GM19467 (cell line): ENCODE data around the gene SNX24.

Experiments used
- ATAC-seq: cut with Tn5 transposase; IDR thresholded peaks from one replicate; pipeline ENCODE4 v1.9.1; 2021; ENCODE audit warnings: mild to moderate bottlenecking, moderate library complexity; ENCODE audit not compliant: unreplicated experiment

Gene SNX24

DNA sequence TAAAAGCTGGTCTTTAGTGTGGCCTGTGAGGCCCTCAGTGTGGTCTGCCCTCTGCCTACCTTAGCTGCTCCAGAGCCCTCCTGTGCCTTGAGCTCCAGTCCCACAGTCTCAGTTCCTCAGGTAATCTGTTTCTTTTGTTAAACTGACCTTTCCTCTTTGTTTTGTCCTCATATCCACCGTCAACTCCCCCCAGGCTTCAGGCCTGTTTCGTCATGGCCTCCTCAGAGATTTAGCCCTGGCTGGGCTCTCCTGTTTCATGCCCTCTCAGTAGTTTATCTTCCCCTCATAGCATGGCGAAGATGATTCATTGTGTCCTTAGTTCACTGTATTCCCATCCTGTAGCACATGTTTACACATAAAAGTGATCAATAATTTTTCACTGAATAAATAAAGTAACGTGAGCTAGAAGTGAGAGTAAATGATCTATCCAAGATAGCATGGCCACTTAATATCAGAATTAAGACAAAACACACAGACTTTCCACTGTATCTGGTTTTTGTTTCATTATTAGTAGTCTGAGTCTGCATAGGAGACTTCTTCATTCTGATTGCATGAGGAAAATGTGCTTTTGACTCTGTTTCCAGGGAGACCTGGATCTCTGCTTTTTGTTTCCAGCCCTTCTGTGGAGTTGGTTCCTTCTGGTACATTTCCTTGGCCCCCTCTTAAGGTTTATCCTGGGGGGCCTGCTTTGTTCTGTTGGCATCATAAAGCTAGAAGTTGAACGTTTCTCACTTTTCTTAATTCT lies 70.5 kb downstream of the SNX24 start:
- ATAC-seq: peak; percentile 89

DNA sequence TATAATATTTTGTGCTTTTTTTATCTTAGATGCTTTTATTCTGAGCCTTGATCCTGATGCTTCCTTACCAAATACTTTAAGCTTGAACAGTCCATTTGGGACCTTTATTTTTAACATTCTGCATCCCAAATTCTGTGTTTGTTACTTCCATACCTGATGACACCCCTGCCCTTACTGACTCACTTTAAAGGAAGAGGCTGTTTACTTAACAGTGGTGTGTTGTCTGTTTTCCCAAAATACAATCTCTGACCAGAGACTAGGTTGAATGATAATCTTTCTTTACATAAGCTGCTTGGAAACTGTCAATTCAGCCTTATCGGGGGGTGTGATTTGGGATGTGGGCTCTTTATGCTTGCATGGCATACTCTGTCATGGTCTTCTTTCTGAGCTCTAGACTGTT lies 71.1 kb downstream of the SNX24 start:
- no peak for ATAC-seq

DNA sequence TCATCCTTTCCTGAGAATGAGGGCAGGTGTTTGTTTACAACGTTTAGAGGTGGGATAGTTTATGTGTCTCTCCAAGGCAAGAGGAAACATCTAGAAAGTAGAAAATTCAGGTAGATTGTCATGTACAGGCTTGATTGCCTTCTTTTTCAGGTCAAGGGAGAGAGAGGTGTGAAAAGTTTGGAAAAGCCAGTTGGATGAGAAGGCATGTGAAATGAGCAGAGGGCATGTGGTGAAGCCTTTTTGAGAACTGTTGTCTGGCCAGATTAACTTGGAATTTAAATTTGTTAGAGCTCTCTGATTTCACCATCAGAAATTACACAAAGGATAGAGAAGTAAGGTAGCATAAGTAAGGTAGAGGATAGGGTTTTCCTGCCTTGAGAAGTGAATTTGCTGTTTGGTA lies 74.6 kb downstream of the SNX24 start:
- no peak for ATAC-seq

- no peak for ATAC-seq
These were observed 76.4 kb downstream of the SNX24 start for GRCh38 chr5:122921826-122922225.

DNA sequence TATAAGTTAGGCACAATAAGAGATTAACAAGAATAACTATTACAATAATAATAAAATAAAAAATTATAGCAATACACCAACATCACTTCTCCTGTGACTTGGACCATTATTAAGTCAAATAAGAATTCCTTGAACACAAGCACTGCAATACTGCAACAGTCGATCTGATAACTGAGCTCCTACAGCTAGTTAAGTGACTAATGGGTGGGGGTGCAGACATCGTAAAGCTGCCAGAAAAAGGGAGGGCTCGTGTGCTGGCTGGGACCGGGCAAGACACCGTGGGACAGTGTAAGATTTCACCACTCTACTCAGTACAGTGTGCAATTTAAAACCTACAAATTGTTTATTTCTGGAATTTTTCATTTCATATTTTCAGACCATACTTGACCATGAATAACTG lies 78.8 kb downstream of the SNX24 start:
- ATAC-seq: no peak

DNA sequence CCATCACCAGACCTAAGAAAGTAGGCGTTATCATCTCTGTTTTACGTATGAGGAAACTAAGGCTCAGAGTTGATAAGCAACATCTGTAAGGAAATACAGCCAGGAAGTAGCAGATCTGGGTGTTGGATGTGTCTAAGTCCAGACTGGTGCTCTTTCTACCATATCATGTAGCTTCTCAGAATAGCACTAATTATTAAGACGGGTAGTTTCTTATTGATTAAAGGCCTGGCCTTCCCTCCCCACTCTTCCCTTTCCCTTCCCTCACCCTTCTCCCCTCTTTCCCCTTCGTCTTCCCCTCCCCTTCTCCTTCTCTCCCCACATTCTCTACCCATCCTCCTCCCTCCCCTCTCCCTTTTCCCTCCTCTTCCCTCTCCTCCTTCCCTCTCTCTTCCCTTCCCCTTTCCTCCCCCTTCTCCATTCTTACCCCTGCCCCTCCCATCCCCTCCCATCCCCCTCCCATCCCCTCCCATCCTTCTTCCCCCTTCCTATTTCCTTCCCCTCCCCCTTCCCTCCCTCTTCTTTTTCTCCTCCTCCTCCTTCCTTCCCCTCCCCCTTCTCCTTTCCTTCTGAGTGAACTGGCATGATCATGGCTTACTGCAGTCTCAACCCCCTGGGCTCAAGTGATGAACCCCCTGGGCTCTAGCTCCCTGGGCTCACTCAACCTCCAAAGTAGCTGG lies 79.4 kb downstream of the SNX24 start:
- ATAC-seq: no peak

DNA sequence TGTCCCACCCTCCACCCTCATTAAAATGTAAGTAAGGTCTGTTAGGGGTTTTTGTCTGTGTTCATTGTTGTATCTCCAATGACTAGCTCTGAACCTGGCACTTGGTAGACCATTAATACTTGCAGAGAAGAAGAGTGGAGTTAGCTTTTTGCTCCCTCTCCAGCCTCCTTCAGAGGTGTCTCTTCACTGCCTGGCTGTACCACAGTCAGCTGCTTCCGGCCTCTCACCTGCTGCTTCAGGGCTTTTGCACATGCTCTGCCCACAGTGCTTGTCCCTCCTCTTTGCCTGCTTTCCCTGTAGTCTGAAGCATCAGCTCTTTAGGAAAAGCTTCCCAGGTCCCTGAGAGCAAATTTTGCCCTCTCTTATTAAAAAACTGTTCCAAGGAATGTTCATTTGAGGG lies 83.6 kb downstream of the SNX24 start:
- ATAC-seq: no peak

DNA sequence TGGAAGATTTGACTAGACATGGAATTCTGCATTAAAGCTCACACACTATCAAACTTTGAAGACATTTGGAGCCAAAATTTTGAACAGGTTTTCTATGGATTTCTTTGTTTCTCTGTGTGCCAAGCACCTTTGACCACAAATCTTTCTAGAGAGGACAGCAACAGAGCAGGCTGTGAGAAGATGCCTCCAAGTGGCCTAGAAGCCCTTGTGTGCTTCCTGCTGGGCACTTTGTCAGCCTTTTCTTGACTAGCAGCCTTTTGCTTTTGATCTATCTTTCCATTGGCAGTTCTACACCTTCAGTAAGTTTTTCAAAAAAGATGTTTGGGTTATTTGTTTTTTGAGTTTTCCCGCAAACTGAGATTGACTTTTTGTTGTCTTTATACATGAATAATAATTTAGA lies 84.6 kb downstream of the SNX24 start:
- ATAC-seq: no peak

DNA sequence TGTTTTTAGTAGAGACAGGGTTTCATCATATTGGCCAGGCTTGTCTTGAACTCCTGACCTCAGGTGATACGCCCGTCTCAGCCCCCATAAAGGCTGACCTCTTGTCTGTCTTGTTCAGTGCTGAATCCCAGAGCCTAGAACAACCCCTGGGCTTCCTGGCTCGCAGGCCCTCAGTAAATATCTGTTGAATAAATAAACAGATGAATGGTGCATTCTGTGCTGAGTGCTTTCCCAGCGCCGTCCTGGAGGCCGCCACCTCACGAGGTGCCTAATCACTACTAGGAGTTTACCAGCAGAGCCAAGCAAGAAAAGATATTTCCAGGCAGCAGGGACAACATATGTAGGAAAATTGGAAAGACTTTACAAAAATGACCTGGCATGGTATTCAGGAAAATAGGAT lies 88.5 kb downstream of the SNX24 start:
- ATAC-seq: no peak

DNA sequence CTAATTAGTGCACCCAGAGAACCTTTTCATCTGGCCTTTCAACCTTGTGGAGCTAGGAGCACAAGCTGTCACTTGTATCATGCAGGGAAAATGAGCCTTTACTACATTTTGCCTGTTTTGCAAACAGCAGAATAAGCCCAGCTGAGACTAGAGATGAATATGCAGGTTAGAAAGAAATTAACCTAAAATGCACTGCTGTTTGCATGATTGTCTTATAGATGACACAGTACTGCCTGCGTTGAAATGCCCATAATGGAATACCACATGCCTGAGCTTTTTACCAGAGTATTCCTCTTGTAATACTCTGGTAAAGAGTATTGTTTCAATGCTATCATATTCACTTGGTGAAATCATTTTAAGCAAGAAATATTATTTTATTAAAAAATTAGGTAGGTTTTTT lies 90.7 kb downstream of the SNX24 start:
- ATAC-seq: no peak

- no peak for ATAC-seq
These were observed 92.5 kb downstream of the SNX24 start for GRCh38 chr5:122937914-122938313.

GRCh38 chr5:122940890-122941289 lies 95.5 kb downstream of the SNX24 start:
- no peak for ATAC-seq

DNA sequence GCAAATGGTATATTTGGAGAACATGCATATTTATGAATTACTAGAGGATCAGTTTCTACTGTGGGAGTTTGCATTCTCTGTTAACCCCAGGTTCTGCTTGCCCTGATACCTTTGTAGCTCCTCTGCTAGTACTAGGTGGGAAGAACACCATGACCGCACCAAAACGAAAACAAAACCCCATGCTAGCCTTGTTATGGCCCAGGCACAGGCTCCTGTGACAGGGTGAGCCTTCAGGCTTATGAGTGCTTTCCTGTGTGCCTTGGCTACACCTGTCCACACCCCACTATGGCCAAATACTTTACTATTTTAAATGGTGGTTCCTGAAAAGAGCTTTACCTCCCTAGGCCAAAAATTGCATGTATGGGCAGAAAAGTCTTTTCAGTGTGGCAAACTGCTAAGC lies 96.3 kb downstream of the SNX24 start:
- ATAC-seq: no peak

DNA sequence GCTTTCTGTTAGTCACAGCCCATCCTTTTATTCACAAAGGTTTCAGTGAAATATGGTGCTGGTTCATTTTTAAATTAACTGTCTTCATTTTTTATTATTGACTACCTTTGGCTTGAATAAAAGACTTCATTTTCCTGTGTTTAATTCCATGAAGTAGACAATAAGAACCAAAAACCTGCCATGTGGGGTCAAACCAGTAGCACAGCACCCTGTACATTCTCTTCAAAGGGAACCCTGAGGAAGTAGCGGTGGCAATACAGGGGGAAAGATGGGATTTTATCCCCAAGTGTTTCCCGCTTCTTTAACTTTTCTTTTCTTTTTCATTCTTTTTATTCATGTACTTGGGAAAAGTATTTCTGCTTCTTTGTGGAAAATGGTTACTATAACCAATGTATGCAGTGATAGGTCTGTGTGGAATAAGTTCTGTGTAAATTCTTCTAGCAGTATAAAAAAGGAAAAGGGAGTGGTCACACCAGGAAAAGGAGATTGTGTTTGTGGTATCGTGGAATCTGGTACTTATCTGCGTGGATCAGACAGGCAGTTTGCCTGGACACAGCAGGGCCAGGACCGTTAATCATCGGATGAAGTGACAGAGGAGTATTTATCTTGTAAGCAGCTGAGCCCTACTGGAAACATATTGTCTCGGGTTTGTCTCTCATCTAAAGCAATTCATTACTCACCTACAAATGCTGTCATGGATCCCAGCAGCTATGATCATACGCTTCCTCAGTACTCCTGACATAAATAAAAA lies 96.9 kb downstream of the SNX24 start:
- no peak for ATAC-seq

DNA sequence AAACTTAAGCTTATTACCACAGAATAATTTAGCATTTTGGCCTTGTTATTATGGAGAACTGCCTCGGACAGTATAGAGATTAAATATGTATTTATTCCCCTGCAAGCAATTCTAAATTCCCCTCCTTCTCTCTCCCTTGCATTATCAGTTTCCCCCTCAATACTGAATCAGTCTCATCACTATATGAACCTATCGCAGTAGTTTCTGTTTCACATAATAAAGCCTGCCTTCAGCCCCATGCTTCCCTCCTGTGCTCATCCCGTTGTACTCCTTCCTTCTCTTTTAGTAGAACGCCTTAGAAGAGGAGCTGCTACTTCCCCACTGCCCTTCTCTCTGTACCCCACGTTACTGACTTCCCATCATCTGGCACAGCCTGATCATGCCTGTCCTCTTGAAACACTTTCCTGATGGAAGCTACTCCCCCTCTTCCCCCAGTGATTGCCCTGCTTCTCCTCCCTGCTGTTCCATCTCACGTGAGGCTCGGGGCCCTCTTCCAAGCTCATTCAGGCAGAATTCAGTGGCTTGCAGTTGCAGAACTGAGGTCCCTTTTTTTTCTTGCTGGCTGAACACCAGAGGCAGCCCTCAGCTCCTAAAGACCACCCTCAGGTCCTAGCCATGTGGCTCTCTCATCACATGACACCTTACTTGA lies 97.8 kb downstream of the SNX24 start:
- no peak for ATAC-seq

- ATAC-seq: no peak
These were observed 98.6 kb downstream of the SNX24 start for GRCh38 chr5:122944051-122944450.

DNA sequence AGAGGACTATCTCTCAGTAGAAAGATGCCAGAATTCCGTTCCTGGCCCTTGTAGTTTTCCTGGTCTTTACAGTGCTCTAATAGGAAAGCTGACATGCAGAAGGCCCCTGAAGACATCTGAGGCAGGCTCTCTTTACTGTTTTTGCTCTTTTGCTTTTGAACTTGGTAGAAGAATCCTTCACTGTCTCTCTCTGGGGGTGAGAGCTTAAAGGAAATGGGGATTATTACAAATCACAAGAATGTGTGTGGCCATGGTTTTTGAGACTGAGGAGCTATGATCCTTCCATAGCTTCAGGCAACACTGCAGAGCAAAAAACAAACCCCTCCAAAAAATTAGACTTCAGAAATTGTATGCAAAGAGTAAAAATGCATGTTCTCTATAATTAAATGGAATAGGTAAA lies 102.0 kb downstream of the SNX24 start:
- no peak for ATAC-seq

- ATAC-seq: no peak
These were observed 102.4 kb downstream of the SNX24 start for GRCh38 chr5:122947772-122948171.

- no peak for ATAC-seq
These were observed 102.9 kb downstream of the SNX24 start for GRCh38 chr5:122948319-122948718.

GRCh38 chr5:122951658-122952057 lies 106.2 kb downstream of the SNX24 start:
- no peak for ATAC-seq

DNA sequence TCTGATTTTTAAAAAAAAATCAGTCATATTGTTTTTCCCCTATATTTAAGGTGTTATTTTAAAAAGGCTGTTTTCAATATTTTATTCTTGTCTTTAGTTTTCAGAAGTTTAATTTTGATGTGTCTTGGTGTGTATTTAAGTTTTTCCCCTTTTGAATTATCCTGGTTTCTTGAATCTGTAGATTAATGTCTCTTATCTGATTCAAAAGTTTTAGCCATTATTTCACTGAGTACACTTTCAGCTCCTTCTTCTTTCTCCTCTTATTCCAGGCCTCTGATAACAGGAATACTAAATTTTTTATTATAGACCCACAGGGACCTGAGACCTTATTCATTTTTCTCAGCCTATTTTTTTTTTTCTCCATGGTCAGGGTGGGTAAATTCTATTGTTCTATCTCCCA lies 109.3 kb downstream of the SNX24 start:
- ATAC-seq: no peak

DNA sequence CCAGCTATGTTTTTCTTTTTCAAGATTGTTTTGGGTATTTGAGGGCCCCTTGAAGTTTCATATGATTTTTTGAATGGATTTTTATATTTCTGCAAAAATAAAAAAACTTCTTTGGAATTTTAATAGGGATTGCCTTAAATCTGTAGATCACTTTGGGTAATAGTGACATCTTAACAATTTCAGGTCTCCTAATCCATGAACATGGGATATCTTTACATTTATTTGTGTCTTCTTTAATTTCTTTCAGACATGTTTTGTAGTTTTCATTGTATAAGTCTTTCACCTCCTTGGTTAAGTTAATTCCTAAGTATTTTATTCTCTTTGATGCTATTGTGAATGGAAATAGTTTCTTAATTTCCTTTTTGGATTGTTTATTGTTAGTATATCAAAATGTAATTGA lies 112.0 kb downstream of the SNX24 start:
- no peak for ATAC-seq
